PC-9 (cell line): ENCODE measurements around the gene PLOD2.

Experiments
- CTCF ChIP-seq: fragments of 200-600 bp; sonication (generic); conservative IDR thresholded peaks from 2 replicates; pipeline ENCODE4 v1.6.1; 2017; ENCODE audit warnings: mixed run types, antibody characterized with exemption, mild to moderate bottlenecking, moderate library complexity
- EZH2 ChIP-seq: fragments of 200-600 bp; sonication (generic); IDR thresholded peaks from 2 replicates; pipeline ENCODE4 v1.8.0; 2017; ENCODE audit warnings: antibody characterized with exemption, low read depth

- TF ChIP-seq CTCF (no peak), EZH2 (no peak)
These were observed 11.6 kb upstream of the PLOD2 start for GRCh38 chr3:146172586-146172985.
